Measurements from ENCODE around the gene CDC42BPA. TPM values are rescaled to one million over a fixed set of nuclear protein-coding genes. Genes with fewer than 3 reads are reported as not detected.

The CDC42BPA gene
- total RNA-seq, 1 experiment from 2014 or later = 30.1 TPM

GRCh38 chr1:227242811-227243682 lies 75.2 kb downstream of the CDC42BPA start:
- Histone ChIP-seq H2BK20ac (ENCODE audit: low read depth, low read length, poor library complexity, severe bottlenecking) (no peak overlapping the region), H2BK12ac (ENCODE audit: insufficient read length, low read depth, low read length) (no peak overlapping the region), H4K5ac (ENCODE audit: insufficient read length, low read depth, low read length) (no peak overlapping the region), H3K27me3 (ENCODE audit: insufficient read depth, low read length) (no peaks in the 10 kb centered on the region), H3K27ac (ENCODE audit: insufficient read length, low read depth, low read length) (no peak overlapping the region), H2AK5ac (ENCODE audit: insufficient read length, low read length) (no peak overlapping the region), H2BK5ac (ENCODE audit: insufficient read length, low read length) (no peak overlapping the region), H4K91ac (ENCODE audit: insufficient read length, low read depth, low read length) (no peak overlapping the region), H3K18ac (ENCODE audit: insufficient read length, low read depth, low read length) (no peak overlapping the region), H3T11ph (ENCODE audit: low read length) (no peak overlapping the region), H3K79me1 (ENCODE audit: insufficient read depth, low read depth, low read length, poor library complexity, severe bottlenecking) (no peaks in the 10 kb centered on the region), H4K8ac (replicated peaks; ENCODE audit: insufficient read length, low read depth, low read length) (no peak overlapping the region), H3K9ac (ENCODE audit: extremely low read depth, insufficient read length, low read length) (no peak overlapping the region), H4K20me1 (ENCODE audit: control insufficient read depth, insufficient read depth, insufficient read length) (no peaks in the 10 kb centered on the region), H3K23ac (ENCODE audit: insufficient read length, low read depth, low read length) (no peak overlapping the region), H3K9me3 (ENCODE audit: control insufficient read depth, low read depth, low read length) (no peaks in the 10 kb centered on the region), H3K4me1 (ENCODE audit: insufficient read depth, low read length) (no peaks in the 10 kb centered on the region), H3K56ac (ENCODE audit: insufficient read length, low read depth, low read length) (no peak overlapping the region), H2AFZ (ENCODE audit: low read length) (no peak overlapping the region), H3K4ac (ENCODE audit: low read depth, low read length) (no peak overlapping the region), H3K79me2 (ENCODE audit: insufficient read depth, low read length) (peaks cover 5% of the 10 kb centered on the region; the same call in 1 of the 2 replicates), H2BK120ac (ENCODE audit: low read depth, low read length, poor library complexity, severe bottlenecking) (no peak overlapping the region), H3K4me2 (ENCODE audit: insufficient read depth, insufficient read length, low read length) (no peak overlapping the region), H3K23me2 (ENCODE audit: insufficient read length, low read depth, low read length, poor library complexity, severe bottlenecking) (no peaks in the 10 kb centered on the region), H2BK15ac (ENCODE audit: low read depth, low read length) (no peak overlapping the region), H3K14ac (ENCODE audit: insufficient read depth, low read length) (no peak overlapping the region)
- H3K4me3 Mint-ChIP-seq = no peak overlapping the region
- no peak for DNase-seq
- WGBS (ENCODE audit: extremely low coverage, insufficient read length, low lambda C conversion rate) = no CpG with 5 or more reads among the region's 2 CpGs
- no peaks in the 10 kb centered on the region for H3K9me3 Mint-ChIP-seq
- H3K27ac Mint-ChIP-seq = peak overlapping the region in 1 of 3 experiments; percentile 69; a peak in 2 of 7 replicates
- peaks cover 14 to 15% of the 10 kb centered on the region in 2 experiments for H3K4me1 Mint-ChIP-seq
- TF ChIP-seq CTCF (conservative IDR thresholded peaks at IDR 0.05) = no peak
- H3K27me3 Mint-ChIP-seq (ENCODE audit: low read depth) = no peaks in the 10 kb centered on the region
- H3K36me3 Mint-ChIP-seq (ENCODE audit: insufficient read depth in 1 of 3, low read depth in 3 of 3) = peaks cover 0 to 3% (median 0%) of the 10 kb centered on the region in 3 experiments; a peak in 3 of 7 replicates

Measured in H9 (cell line).